UCSD-AML1 (cell line): ENCODE results near the gene FBXW4.

Experiments
- DNase-seq: peaks from one replicate; lab custom pipeline; 2025; ENCODE audit not compliant: unreplicated experiment; lab: John Stamatoyannopoulos, UW

Gene FBXW4

DNA sequence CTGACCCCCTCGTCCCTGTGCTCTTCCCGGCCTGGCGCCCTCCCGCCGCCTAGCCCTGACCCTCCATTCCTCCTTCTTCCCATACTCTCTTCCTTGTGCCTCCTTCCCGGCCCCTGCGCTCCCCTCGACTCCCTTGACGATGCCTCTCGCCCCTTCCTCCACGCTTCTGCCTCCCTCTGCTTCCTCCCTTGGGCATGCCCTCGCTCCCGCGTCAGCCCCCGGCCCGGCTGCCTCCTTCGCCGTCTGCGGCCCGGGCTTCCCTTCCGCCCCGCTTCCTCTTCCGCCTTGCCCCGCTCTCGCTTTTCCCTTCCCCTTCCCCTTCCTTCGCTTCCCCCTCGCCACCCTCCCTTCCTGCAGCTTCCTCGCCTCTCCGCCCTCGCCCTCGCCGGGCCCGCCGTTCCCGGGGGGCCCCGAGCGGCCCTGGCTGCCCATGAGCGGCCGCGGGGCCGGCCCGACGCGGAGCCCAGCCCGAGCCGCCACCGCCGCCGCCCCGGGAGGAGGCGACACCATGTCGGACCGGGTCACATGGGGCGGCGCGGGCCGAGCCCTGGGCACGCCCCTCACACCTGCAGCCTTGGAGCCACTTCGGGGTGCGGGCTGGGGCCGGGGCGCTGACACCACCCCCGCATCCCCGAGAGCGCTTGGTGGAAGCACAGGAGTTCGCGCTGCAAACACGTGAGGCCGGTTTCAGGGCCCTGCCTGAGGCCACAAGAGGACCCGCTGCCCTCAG lies at the start of gene FBXW4:
Gene FBXW4, minus strand, starts transcription at position 497 of the 730 bp plus-strand sequence. Its CDS starts 65 bp downstream, at position 432.
- DNase-seq: peak; percentile 74

DNA sequence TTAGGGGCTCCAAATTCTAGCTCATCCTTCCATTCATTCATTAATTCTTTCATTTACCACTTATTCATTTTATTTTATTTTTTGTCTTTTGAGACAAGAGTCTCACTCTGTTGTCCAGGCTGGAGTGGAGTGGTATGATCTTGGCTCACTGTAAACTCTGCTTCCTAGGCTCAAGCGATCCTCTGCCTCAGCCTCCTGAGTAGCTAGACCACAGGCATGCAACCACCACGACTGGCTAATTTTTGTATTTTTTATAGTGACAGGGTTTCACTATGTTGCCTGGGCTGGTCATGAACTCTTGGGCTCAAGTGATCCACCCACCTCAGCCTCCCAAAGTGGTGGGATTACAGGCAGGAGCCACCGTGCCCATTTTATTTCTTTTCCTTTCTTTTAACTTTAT lies 49.3 kb upstream of the FBXW4 start:
- no peak for DNase-seq

GRCh38 chr10:101741938-101742337 lies 47.0 kb upstream of the FBXW4 start:
- DNase-seq: no peak

DNA sequence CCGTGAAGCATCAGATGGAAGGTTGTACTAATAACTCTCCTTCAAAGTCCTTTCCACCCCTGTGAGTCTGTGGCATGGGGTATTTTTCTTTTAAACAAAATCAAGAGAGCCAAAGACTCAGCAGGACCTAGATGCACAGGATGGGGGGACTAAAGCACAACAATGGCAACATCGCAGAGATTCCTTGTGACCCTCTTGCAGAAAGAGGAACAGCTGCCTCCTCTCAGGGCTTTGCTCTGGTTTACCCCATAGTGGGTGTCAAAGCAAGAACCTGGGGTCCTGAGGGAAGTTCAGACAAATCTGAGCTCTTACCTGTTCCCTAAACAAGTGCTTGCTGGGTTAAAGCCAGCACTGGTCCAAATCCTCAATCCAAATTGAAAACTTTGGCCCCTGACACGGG lies 41.7 kb upstream of the FBXW4 start:
- DNase-seq: no peak

DNA sequence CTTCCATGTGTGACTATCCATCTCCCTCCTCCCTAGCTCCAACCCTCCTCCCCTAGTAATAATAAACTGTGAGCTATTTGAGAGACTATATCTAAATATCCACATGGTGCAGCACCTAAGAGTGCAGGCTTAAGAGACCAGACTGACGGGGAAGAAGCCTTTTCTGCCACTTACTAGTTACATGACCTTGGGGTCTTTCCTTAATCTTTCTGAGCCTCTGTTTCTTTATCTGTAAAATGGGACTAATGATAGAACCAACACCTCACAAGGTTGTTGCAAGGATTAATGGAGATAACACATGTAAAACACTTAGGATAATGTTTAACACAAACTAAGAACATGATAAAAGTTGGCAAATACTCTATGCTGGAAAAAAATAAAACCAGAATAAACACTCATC lies 37.1 kb upstream of the FBXW4 start:
- DNase-seq: no peak

DNA sequence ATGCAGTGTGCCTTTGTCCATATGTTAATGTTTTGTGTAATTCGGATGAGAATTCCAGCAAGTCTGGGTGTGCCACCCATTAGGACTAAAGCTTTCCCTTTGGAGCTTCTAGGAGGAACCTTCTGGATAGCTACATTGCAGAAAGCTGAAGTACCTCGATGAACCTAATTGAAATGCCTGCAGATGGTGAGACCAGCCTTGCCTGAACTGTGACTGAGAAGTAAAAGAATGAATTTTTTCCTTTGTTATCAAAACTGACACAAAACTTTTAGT lies 31.1 kb upstream of the FBXW4 start:
- DNase-seq: no peak

GRCh38 chr10:101725296-101726114 lies 30.5 kb upstream of the FBXW4 start:
- no peak for DNase-seq

- DNase-seq: no peak
Measured at GRCh38 chr10:101724446-101724845, 29.5 kb upstream of the FBXW4 start.

DNA sequence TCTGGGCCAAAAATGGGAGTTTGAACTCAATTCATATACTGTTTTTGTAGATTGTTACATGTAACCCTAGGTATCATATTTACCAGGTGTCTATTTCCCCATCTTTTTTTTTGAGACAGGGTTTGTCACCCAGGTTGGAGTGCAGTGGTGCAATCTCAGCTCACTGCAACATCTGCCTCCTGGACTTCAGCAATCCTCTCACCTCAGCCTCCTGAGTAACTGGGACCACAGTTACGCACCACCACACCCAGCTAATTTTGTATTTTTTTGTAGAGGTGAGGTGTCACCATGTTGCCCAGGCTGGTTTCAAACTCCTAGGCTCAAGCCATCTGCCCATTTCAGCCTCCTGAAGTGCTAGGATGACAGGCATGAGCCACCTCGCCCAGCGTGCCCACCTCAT lies 28.2 kb upstream of the FBXW4 start:
- DNase-seq: no peak

- DNase-seq: no peak
Measured at GRCh38 chr10:101721806-101722205, 26.8 kb upstream of the FBXW4 start.

GRCh38 chr10:101720606-101721230 lies 25.7 kb upstream of the FBXW4 start:
- DNase-seq: no peak

DNA sequence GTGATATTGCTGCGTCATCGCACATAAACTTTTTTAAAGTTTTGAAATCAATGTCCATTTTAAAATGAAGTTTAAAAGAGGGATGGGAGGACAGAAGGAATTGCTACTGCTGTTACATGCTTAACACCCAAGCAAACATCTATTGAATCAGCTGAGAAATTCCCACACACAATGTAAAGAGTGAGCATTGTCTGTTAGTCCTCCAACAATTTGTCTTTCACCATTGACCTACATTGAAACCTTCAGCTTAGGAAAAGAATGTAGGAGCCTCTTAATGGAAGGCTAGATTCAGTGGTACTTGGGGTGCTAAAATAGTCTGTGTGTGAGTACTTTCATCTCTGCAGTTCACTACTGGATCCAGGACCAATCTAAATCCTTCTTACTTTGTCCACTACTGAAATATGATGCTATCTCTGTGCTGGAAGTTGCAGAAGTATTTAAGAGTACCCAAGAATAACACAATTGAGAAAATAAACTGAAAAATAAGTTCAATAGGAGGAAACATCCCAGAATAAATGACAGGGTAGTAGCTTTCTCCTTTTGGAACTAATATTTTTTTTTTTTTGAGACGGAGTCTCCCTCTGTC lies 23.8 kb upstream of the FBXW4 start:
- DNase-seq: no peak

DNA sequence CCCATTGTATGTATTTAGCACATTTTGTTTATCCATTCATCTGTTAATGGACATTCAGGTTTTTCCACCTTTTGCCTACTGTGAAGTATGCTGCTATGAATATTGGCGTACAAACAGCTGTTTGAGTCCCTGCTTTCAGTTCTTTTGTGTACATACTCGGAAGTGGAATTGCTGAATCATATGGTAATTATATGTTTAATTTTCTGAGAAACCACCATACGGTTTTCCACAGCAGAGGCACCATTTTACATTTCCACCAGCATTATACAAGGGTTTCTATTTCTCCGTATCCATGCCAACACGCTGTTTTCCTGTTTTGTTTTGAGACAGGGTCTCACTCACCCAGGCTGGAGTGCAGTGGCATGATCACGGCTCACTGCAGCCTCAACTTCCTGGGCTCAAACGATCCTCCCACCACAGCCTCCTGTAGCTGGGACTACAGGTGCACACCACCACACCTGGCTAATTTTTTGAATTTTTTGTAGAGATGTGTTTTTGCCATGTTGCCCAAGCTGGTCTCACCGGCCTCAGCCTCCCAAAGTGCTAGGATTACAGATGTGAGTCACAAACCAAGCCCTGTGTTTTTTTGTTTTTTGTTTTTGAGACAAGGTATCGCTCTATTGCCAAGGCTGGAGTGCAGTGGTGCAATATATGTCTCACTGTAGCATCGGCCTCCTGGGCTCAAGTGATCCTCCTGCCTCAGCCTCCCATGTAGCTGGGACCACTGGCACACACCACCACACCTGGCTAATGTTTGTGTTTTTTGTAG lies 22.1 kb upstream of the FBXW4 start:
- no peak for DNase-seq

- DNase-seq: no peak
Measured at GRCh38 chr10:101712997-101713396, 18.0 kb upstream of the FBXW4 start.

DNA sequence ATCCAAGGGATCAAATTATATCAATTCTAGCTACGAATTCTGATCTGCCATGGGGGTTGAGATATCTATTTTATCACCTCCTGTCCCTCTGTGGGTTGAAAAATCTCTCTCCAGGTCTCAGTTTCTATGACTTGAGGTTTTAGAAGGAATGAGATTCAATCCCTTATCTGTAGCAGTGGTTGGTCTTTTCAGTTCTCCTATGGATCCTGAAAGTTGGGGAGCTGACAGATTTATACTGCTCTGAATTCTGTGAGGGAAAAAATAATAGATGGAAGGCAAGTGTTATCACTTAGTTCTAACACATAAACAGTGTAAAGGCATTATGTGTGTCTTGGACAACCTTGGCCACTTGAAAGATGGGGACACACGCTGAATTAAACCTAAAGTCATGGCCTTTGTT lies 15.8 kb upstream of the FBXW4 start:
- no peak for DNase-seq

DNA sequence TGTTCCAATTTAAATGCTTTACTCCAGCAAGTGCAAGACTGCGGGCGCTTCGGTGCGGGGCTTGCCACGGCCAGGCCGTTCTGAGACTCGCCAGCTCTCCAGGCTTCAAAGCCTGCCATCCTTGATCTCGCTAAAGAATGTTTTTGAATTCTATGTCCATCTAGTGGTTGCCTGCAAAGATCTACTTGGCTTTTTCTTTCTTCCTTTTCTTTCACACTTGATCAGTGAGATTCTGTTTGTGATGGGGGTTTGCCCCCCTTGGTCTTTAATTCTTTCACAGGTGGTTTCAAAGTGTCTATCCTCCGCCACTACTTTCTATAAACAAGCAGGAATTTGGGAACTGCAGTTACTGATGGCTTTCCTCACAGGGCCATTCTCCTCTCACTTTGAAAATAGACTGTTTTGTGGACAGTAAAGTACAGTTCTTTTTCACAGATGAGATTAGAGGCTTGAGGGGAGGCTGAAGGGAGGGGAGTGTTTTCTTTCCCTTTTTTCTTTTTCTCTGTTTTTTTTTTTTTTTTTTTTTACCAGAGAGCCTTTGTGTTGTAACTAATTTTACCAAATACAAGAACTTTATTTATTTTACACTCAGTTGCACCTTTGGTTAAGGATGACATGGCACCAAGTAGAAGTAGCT lies 15.2 kb upstream of the FBXW4 start:
- no peak for DNase-seq

GRCh38 chr10:101709359-101710058 lies 14.5 kb upstream of the FBXW4 start:
- DNase-seq: no peak

GRCh38 chr10:101708870-101709269 lies 13.9 kb upstream of the FBXW4 start:
- DNase-seq: no peak

- no peak for DNase-seq
Measured at GRCh38 chr10:101708073-101708472, 13.1 kb upstream of the FBXW4 start.

- no peak for DNase-seq
Measured at GRCh38 chr10:101704331-101704730, 9.4 kb upstream of the FBXW4 start.
